ENCODE results near the gene EIF3F. TPM values are rescaled to one million over a fixed set of nuclear protein-coding genes. Genes with fewer than 3 reads are reported as not detected.

The EIF3F gene
- total and polyA plus RNA-seq, 10 of the 15 experiments (the other 5 are each of a cell fraction or from before 2014, with no cell fraction given) = 81.3 to 461 (median 213) TPM

DNA sequence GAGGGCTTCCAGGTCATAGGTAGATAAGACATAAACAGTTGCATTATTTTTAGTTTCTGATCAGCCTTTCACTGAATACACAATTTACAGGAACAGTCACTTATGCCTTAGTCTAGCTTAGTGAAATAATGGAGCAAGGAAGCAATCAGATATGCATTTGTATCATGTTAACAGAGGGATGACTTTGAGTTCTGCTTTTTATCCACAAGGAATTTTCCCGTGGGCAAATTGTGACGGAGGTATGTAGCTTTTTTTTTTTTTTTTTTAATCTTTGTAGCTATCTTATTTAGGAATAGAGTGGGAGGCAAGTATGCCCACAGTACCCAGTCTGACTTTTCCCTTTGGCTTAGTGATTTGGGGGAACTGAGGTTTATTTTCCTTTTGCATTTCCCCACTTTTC, 18.5 kb upstream of the EIF3F start:
- Histone ChIP-seq H3K9me3 (replicated peaks; ENCODE audit: control insufficient read depth, insufficient read depth, low read length) (no peaks in the 10 kb centered on the region), H3K36me3 (ENCODE audit: control insufficient read depth in 2 of 2, insufficient read depth in 2 of 2, low read length in 1 of 2) (no peaks in the 10 kb centered on the region), H3K4me3 (no peak overlapping the region), H3K4me1 (ENCODE audit: control insufficient read depth, insufficient read depth, low read length) (no peaks in the 10 kb centered on the region), H3K9ac (ENCODE audit: control insufficient read depth, insufficient read depth, low read length) (no peak overlapping the region), H2AFZ (ENCODE audit: control insufficient read depth, low read depth, low read length) (no peak overlapping the region), H3K79me2 (ENCODE audit: control insufficient read depth, insufficient read depth, low read length) (no peaks in the 10 kb centered on the region), H3K27ac (ENCODE audit: control insufficient read depth, insufficient read depth) (no peak overlapping the region), H4K20me1 (ENCODE audit: control insufficient read depth, insufficient read depth) (no peaks in the 10 kb centered on the region), H3K27me3 (replicated peaks in 1 of 2; ENCODE audit: control insufficient read depth in 2 of 2, insufficient read depth in 2 of 2, low read length in 1 of 2) (peaks cover 0 to 1% of the 10 kb centered on the region in 2 experiments; a peak in 1 of 4 replicates), H3K4me2 (ENCODE audit: control insufficient read depth, insufficient read depth) (no peak overlapping the region)
- DNase-seq (ENCODE audit: low read depth, low spot score) (no peak), FAIRE-seq (no peak), ATAC-seq (no peak)
- in situ Hi-C loops (cut with MboI) (no loop called here), intact Hi-C loops (cut with micrococcal nuclease; ENCODE audit: unreplicated experiment) (no loop called here)
- BruUV-seq (replicated peaks) = no TSS peak
- 0% methylated on average over 2 of the region's 2 CpGs for WGBS (ENCODE audit: insufficient coverage, insufficient replicate concordance, low lambda C conversion rate, missing lambda C conversion rate)
- ChIA-PET SMC1A (ENCODE audit: uncharacterized antibody, unreplicated experiment) (interaction anchor here (0.9 to 1.0 kb wide), 3 partner anchors 9 to 64 kb away, joined by 3 to 4 read pairs (median 3); no protein-coding TSS in a partner anchor), CTCF (interaction anchor here (0.7 to 2.6 kb wide), 2 partner anchors 8 to 18 kb away, joined by 3 to 14 read pairs; partner anchors contain the start of gene EIF3F), RAD21 (ENCODE audit: unreplicated experiment) (interaction anchor here (0.7 kb wide), 1 partner anchor 63 kb away, joined by 3 read pairs; no protein-coding TSS in a partner anchor), POLR2A (interaction anchor here (0.6 kb wide), 1 partner anchor 136 kb away, joined by 4 read pairs; no protein-coding TSS in a partner anchor)
- TF ChIP-seq, protein P1, sequence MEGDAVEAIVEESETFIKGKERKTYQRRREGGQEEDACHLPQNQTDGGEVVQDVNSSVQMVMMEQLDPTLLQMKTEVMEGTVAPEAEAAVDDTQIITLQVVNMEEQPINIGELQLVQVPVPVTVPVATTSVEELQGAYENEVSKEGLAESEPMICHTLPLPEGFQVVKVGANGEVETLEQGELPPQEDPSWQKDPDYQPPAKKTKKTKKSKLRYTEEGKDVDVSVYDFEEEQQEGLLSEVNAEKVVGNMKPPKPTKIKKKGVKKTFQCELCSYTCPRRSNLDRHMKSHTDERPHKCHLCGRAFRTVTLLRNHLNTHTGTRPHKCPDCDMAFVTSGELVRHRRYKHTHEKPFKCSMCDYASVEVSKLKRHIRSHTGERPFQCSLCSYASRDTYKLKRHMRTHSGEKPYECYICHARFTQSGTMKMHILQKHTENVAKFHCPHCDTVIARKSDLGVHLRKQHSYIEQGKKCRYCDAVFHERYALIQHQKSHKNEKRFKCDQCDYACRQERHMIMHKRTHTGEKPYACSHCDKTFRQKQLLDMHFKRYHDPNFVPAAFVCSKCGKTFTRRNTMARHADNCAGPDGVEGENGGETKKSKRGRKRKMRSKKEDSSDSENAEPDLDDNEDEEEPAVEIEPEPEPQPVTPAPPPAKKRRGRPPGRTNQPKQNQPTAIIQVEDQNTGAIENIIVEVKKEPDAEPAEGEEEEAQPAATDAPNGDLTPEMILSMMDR (IDR thresholded peaks at IDR 0.05 in 2 of 3, conservative IDR thresholded peaks at IDR 0.05 in 1 of 3; ENCODE audit: control insufficient read depth in 2 of 3, extremely low read depth in 1 of 3, insufficient read depth in 1 of 3, low read depth in 3 of 3, low read length in 3 of 3) = no peak
- TF ChIP-seq NFIC (IDR thresholded peaks at IDR 0.05; ENCODE audit: low read depth, low read length) (no peak), MYB (IDR thresholded peaks at IDR 0.05; ENCODE audit: borderline replicate concordance, low read depth, low read length) (no peak), PKNOX1 (IDR thresholded peaks at IDR 0.05) (no peak), MYC (IDR thresholded peaks at IDR 0.05; ENCODE audit: insufficient read depth, insufficient read length, insufficient replicate concordance, low read length, severe bottlenecking) (no peak), STAT1 (conservative IDR thresholded peaks at IDR 0.05) (no peak), CBX5 (IDR thresholded peaks at IDR 0.05; ENCODE audit: low read depth) (no peak), JUND (IDR thresholded peaks at IDR 0.05; ENCODE audit: low read depth, low read length) (no peak), KDM1A (IDR thresholded peaks at IDR 0.05; ENCODE audit: borderline replicate concordance) (no peak), BCL11A (IDR thresholded peaks at IDR 0.05; ENCODE audit: low read depth, low read length) (no peak), SUZ12 (IDR thresholded peaks at IDR 0.05; ENCODE audit: unreplicated experiment) (no peak), NRF1 (conservative IDR thresholded peaks at IDR 0.05; ENCODE audit: low read depth, low read length) (no peak)
